GM18526 (cell line): ENCODE results near the gene ABCB7.

Source experiments
- POLR2A ChIP-seq: IDR thresholded peaks from 3 replicates; pipeline ENCODE4 v1.6.1; 2011; ENCODE audit not compliant: insufficient read length; ENCODE audit errors: extremely low read depth

Gene ABCB7

GRCh38 chrX:75155827-75156525 lies at the start of gene ABCB7:
Gene ABCB7, minus strand, starts transcription at chrX:75156283. Its CDS starts 11 bp downstream, at chrX:75156272.
- peak; percentile 44 for TF ChIP-seq POLR2A

GRCh38 chrX:75181721-75182120 lies 25.6 kb upstream of the ABCB7 start:
- no peak for TF ChIP-seq POLR2A

DNA sequence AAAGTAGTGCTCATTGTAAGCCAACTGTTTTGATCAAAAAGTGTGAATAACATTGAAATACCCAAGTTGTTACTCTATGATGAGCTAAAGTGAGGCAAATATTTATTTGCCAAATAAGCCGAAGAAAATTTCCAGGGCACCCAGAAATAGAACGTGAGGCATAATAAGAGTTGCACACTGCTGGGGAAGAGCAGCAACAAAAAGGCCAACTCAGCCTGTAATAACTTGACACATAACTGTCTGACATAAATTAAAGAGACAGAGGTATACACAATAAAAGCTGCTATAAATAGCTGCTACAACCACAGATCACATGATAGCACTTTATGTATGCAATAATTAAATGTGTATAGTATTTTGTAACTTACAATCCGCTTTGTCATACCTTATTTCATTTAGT lies 2.0 kb upstream of the ABCB7 start:
- TF ChIP-seq POLR2A: no peak

DNA sequence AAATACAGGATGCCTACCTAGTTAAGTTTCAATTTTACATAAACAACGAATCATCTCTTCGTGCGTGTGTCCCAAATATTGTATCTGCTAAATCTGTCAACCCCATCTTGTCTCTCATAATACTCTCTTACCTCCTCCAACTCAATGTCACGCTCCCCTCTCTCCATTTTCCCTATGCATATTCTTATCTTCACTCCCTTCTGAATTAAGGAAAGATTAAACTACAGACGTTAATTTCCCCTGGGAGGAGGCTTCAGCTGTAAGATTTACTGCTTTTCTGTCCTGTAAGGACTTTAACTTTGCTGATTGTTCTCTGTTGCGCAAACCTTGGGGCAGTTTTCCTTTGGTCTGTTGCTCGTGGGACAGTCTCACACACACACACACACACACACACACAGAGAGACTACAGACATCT lies 455 bp upstream of the ABCB7 start:
- TF ChIP-seq POLR2A: no peak

- no peak for TF ChIP-seq POLR2A
Measured at GRCh38 chrX:75155447-75155826, 646 bp downstream of the ABCB7 start.

- no peak for TF ChIP-seq POLR2A
Measured at GRCh38 chrX:75154871-75155270, 1.2 kb downstream of the ABCB7 start.

GRCh38 chrX:75151827-75152592 lies 4.1 kb downstream of the ABCB7 start:
- TF ChIP-seq POLR2A: no peak

GRCh38 chrX:75149654-75150053 lies 6.4 kb downstream of the ABCB7 start:
- TF ChIP-seq POLR2A: no peak

DNA sequence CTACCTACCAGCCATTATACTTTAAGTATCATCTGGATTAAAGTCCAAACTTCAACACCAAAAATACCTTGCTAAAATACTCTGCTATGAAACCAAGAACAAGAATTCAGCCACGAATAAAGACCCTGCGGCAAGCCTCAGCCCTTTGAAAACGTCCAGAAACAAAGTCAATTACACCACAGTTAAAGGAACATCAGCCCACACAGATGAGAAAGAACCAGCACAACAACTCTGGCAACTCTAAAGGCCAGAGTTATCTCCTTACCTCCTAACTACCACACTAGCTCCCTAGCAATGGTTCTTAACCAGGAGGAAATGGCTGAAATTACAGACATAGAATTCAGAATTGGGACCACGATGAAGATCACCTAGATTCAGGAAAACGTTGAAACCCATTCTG lies 23.4 kb downstream of the ABCB7 start:
- TF ChIP-seq POLR2A: no peak

DNA sequence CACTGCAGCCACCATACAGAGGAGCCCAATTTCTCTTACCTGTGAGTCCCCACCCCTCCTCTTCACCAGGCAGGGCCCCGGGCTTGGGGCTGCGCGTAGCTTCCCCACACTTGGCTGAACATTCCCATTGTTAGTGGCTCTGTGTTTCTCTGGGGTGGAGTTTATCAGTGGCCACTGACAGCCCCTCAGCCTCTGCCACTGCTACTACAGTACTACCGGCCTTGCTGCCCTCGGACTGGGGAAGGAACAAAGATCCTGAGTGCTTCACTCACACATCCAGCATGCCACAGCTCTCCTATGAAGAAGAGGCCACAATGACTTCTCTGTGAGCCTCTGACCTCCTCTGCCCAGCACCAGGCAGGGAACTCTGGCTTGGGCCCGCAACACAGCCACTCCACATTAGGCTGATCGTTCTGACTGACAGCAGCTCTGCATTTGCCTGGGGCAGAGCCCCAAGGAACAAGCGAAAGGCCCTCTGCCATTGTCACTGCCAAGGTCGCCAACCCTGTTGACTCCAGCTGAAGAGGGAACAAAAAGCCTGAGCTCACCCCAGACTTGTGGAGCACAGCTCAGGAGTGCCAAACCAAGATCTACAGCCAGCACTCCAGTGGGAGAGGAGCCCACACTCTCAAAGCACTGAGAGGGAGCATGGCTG lies 24.0 kb downstream of the ABCB7 start:
- no peak for TF ChIP-seq POLR2A

DNA sequence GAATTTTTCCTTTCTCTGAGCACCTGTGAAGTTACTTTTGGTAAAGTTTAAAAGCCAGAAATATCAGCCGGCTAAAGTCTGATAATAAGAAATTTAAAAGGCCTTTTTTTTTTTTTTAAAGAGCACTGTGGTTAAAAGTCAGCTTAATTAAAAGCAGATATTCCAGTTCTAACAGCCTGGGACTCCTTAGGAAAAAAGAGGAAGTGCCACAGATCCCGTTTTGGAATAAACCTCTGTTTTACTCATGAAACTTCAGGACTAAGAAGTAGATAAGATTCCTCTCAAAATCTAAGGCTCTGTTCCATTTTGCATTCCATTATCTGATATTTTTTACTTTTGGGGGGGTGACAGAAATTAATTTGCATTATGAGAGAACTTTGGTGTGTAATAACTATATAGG lies 37.8 kb downstream of the ABCB7 start:
- no peak for TF ChIP-seq POLR2A

DNA sequence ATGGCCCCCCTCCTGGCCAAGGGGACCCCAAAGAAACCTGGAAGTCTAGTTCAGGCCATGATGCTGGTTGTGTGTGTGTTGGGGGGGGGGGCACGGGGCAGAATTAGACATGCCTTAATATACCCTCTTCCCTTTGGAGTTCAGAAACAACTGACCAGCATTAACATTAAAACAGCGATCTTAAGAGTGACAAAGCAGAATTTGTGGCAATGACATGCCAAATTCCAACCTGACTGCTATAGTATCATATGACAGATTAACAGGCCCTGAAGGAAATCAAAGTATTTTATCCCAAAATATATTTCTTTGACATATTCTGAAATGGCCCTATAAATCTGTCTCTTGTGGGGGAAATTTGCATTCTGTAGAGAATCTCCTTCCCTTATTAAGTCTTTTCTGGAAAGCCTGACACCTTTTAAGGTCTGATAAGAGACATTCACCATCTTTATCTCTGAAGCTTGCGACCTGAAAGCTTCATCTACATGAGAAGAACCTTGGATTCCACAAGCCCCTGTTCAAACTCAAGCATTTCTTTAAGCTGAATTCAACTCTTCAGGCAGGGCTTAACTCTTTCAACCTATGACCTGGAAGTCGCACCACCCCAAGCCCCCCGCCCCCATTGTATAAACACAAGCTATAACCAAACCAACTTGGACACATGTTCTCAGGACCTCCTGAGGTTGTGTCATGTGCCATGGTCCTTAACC lies 40.2 kb downstream of the ABCB7 start:
- no peak for TF ChIP-seq POLR2A

DNA sequence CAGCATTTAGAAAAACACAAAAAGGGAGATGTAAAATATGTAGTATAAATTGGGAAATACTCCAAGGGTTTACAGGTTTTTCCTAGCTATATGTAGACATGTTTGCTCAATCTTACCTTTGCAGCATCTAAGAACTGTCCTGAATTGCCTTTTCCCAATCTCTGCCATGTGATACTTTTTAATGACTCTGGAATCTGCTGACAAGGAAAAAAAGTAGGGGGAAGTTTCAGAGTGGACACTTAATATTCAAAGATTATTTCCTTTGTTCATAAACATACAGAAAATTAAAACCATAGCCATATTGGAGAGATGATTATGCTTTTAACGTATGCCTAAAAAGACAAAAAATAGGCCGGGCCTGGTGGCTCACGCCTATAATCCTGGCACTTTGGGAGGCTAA lies 41.4 kb downstream of the ABCB7 start:
- TF ChIP-seq POLR2A: no peak

GRCh38 chrX:75113664-75114063 lies 42.4 kb downstream of the ABCB7 start:
- TF ChIP-seq POLR2A: no peak

DNA sequence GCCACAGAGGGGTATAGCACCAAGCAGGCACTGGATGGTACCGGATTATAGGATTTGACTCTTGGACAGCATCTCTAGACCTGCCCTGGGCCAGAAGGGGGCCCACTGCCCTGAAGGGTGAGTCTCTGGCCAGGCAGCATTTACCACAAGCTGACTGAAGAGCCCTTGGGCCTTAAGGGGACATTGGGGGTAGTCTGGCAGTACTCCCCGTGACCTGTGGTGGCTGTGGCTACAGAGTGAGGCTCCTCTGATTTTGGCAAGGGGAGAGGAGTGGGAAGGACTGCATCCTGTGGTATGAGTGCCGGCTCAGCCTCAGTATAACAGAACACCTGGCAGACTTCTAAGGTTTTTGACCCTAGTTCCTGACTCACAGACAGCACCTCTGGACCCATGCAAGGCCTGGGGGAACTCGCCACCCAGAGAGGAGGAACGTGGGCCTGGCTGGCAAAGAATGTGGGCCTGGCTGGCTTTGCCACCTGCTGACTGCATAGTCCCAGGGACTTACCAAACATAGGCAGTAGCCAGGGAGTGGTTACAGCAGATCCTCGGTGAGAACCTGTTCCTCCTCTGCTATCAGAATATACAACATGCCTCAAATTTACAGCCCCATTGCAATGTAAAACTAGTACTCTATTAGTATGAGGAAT lies 48.1 kb downstream of the ABCB7 start:
- TF ChIP-seq POLR2A: no peak
